Neural cell (in vitro differentiated cells): ENCODE results near the gene RAB17.

Source experiments
- EP300 ChIP-seq: fragments of 450-650 bp; conservative IDR thresholded peaks from 2 replicates; pipeline ENCODE4 v1.6.1; 2014; ENCODE audit warnings: antibody characterized with exemption, mild to moderate bottlenecking, moderate library complexity; ENCODE audit not compliant: poor library complexity, severe bottlenecking
- EZH2 ChIP-seq: fragments of 200-600, 300-800 bp; shearing (Covaris generic), sonication (generic); IDR thresholded peaks from 2 replicates; pipeline ENCODE4 v1.6.1; 2014; ENCODE audit warnings: antibody characterized with exemption, low read length, borderline replicate concordance, mild to moderate bottlenecking; ENCODE audit not compliant: insufficient read depth, poor library complexity, severe bottlenecking
- MXI1 ChIP-seq: fragments of 450-650 bp; conservative IDR thresholded peaks from 2 replicates; pipeline ENCODE4 v1.6.1; 2014; ENCODE audit warnings: antibody characterized with exemption, mild to moderate bottlenecking; ENCODE audit not compliant: poor library complexity, severe bottlenecking
- POLR2AphosphoS5 ChIP-seq: IDR thresholded peaks from 2 replicates; pipeline ENCODE4 v1.6.1; 2012
- RAD21 ChIP-seq: fragments of 450-650 bp; conservative IDR thresholded peaks from 2 replicates; pipeline ENCODE4 v1.6.1; 2014; ENCODE audit warnings: antibody characterized with exemption, mild to moderate bottlenecking, moderate library complexity
- TF ChIP-seq, protein P1 (sequence below): IDR thresholded peaks from 2 replicates; pipeline ENCODE4 v1.6.1; 2012; ENCODE audit warnings: borderline replicate concordance
- TF ChIP-seq, protein P2 (sequence below): fragments of 450-650 bp; IDR thresholded peaks from 2 replicates; pipeline ENCODE4 v1.5.1; 2014; ENCODE audit warnings: antibody characterized with exemption, mild to moderate bottlenecking, moderate library complexity; ENCODE audit not compliant: poor library complexity, severe bottlenecking

GRCh38 chr2:237588044-237588696, 2.4 kb downstream of the RAB17 start:
- TF ChIP-seq MXI1, result no peak
- TF ChIP-seq, protein P1, sequence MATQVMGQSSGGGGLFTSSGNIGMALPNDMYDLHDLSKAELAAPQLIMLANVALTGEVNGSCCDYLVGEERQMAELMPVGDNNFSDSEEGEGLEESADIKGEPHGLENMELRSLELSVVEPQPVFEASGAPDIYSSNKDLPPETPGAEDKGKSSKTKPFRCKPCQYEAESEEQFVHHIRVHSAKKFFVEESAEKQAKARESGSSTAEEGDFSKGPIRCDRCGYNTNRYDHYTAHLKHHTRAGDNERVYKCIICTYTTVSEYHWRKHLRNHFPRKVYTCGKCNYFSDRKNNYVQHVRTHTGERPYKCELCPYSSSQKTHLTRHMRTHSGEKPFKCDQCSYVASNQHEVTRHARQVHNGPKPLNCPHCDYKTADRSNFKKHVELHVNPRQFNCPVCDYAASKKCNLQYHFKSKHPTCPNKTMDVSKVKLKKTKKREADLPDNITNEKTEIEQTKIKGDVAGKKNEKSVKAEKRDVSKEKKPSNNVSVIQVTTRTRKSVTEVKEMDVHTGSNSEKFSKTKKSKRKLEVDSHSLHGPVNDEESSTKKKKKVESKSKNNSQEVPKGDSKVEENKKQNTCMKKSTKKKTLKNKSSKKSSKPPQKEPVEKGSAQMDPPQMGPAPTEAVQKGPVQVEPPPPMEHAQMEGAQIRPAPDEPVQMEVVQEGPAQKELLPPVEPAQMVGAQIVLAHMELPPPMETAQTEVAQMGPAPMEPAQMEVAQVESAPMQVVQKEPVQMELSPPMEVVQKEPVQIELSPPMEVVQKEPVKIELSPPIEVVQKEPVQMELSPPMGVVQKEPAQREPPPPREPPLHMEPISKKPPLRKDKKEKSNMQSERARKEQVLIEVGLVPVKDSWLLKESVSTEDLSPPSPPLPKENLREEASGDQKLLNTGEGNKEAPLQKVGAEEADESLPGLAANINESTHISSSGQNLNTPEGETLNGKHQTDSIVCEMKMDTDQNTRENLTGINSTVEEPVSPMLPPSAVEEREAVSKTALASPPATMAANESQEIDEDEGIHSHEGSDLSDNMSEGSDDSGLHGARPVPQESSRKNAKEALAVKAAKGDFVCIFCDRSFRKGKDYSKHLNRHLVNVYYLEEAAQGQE, result no peak
- TF ChIP-seq EZH2, result no peak
- TF ChIP-seq EP300, result no peak
- TF ChIP-seq, protein P2, sequence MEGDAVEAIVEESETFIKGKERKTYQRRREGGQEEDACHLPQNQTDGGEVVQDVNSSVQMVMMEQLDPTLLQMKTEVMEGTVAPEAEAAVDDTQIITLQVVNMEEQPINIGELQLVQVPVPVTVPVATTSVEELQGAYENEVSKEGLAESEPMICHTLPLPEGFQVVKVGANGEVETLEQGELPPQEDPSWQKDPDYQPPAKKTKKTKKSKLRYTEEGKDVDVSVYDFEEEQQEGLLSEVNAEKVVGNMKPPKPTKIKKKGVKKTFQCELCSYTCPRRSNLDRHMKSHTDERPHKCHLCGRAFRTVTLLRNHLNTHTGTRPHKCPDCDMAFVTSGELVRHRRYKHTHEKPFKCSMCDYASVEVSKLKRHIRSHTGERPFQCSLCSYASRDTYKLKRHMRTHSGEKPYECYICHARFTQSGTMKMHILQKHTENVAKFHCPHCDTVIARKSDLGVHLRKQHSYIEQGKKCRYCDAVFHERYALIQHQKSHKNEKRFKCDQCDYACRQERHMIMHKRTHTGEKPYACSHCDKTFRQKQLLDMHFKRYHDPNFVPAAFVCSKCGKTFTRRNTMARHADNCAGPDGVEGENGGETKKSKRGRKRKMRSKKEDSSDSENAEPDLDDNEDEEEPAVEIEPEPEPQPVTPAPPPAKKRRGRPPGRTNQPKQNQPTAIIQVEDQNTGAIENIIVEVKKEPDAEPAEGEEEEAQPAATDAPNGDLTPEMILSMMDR, result no peak
- no peak for TF ChIP-seq POLR2AphosphoS5
- no peak for TF ChIP-seq RAD21
